ENCODE data around the gene SPNS2. TPM values are rescaled to one million over a fixed set of nuclear protein-coding genes. Genes with fewer than 3 reads are reported as not detected.
A peak's percentile ranks its signal among the peaks of the same experiment; 100 is the strongest.

SPNS2 gene
- total and polyA plus RNA-seq, 3 donors from 2014 or later: 6.7 to 11.5 (median 8.0) TPM

- no peak for DNase-seq
- Histone ChIP-seq H3K4me1 (peaks cover 41% of the 10 kb centered on the region), H3K9me3 (no peaks in the 10 kb centered on the region), H3K27ac (peak overlapping the region; percentile 23 to 39), H3K4me3 (no peak overlapping the region), H3K27me3 (no peaks in the 10 kb centered on the region), H3K36me3 (ENCODE audit: low read depth, missing control alignments) (no peaks in the 10 kb centered on the region)
- intact Hi-C loops (cut with DNase I; ENCODE audit: low total_unique reads): no loop called here
- TF ChIP-seq POLR2A (IDR thresholded peaks at IDR 0.05): no peak
- TF ChIP-seq, protein P1, sequence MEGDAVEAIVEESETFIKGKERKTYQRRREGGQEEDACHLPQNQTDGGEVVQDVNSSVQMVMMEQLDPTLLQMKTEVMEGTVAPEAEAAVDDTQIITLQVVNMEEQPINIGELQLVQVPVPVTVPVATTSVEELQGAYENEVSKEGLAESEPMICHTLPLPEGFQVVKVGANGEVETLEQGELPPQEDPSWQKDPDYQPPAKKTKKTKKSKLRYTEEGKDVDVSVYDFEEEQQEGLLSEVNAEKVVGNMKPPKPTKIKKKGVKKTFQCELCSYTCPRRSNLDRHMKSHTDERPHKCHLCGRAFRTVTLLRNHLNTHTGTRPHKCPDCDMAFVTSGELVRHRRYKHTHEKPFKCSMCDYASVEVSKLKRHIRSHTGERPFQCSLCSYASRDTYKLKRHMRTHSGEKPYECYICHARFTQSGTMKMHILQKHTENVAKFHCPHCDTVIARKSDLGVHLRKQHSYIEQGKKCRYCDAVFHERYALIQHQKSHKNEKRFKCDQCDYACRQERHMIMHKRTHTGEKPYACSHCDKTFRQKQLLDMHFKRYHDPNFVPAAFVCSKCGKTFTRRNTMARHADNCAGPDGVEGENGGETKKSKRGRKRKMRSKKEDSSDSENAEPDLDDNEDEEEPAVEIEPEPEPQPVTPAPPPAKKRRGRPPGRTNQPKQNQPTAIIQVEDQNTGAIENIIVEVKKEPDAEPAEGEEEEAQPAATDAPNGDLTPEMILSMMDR (IDR thresholded peaks at IDR 0.05): no peak
- 41 to 74% methylated on average over 5 to 19 of the region's 19 CpGs for WGBS, 2 donors
Measured at GRCh38 chr17:4537451-4538235, 39.0 kb downstream of the SPNS2 start.

- no peak for DNase-seq
- intact Hi-C loops (cut with DNase I; ENCODE audit: low total_unique reads): no loop called here
- H3K36me3 ChIP-seq (ENCODE audit: low read depth, missing control alignments): no peaks in the 10 kb centered on the region
Measured at GRCh38 chr17:4538236-4539002, 39.7 kb downstream of the SPNS2 start.

DNA sequence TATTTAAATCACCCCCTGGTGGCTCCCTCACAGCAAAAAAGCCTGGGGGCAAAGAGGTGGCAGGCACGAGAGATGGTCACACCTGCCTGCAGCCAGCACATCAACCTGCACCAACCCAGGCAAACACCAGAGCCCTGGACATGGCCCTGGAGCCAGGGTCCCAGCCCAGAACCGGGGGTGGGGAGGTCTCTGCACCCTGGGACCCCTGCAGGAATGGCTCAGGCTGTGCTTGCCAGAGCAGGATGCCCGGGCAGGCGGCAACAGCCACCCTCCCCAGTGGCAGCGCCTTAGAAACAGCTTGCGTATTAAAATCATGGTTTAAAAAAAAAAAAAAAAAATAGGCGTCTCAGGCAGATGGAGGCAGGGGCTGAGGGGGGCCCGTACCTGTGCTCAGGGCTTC lies 40.3 kb downstream of the SPNS2 start:
- 86 to 99% methylated on average over 8 of the region's 8 CpGs for WGBS, 2 donors
- DNase-seq: no peak
- Histone ChIP-seq H3K27me3 (no peaks in the 10 kb centered on the region), H3K36me3 (ENCODE audit: low read depth, missing control alignments) (no peaks in the 10 kb centered on the region), H3K9me3 (no peaks in the 10 kb centered on the region), H3K4me3 (no peak overlapping the region), H3K4me1 (peaks cover 33% of the 10 kb centered on the region), H3K27ac (no peak overlapping the region)
- TF ChIP-seq POLR2A (IDR thresholded peaks at IDR 0.05): no peak
- TF ChIP-seq, protein P1 (IDR thresholded peaks at IDR 0.05): no peak
- intact Hi-C loops (cut with DNase I; ENCODE audit: low total_unique reads): no loop called here

More at GRCh38 chr17:4538236-4539002, 39.7 kb downstream of the SPNS2 start:
- H3K27ac ChIP-seq: no peak overlapping the region
- H3K27me3 ChIP-seq: no peaks in the 10 kb centered on the region
- WGBS, 2 donors: 80 to 86% methylated on average over 6 to 13 of the region's 13 CpGs
- no peak overlapping the region for H3K4me3 ChIP-seq
- TF ChIP-seq POLR2A (IDR thresholded peaks at IDR 0.05): no peak
- TF ChIP-seq, protein P1 (IDR thresholded peaks at IDR 0.05): no peak
- no peaks in the 10 kb centered on the region for H3K9me3 ChIP-seq
- peaks cover 39% of the 10 kb centered on the region for H3K4me1 ChIP-seq

- H3K4me3 ChIP-seq: no peak overlapping the region
- no peak overlapping the region for H3K27ac ChIP-seq
- peaks cover 31% of the 10 kb centered on the region for H3K4me1 ChIP-seq
- intact Hi-C loops (cut with DNase I; ENCODE audit: low total_unique reads): no loop called here
- WGBS, 2 donors: 87 to 95% methylated on average over 20 to 26 of the region's 26 CpGs
- DNase-seq: no peak
- no peak for TF ChIP-seq POLR2A (IDR thresholded peaks at IDR 0.05)
- TF ChIP-seq, protein P1 (IDR thresholded peaks at IDR 0.05): no peak
- H3K27me3 ChIP-seq: no peaks in the 10 kb centered on the region
- no peaks in the 10 kb centered on the region for H3K9me3 ChIP-seq
- H3K36me3 ChIP-seq (ENCODE audit: low read depth, missing control alignments): no peaks in the 10 kb centered on the region
Measured at GRCh38 chr17:4539576-4540223, 41.0 kb downstream of the SPNS2 start.
